ENCODE data around the gene BRCA2.

The BRCA2 gene

GRCh38 chr13:32315238-32316027 lies at the start of gene BRCA2, which contains the start of gene ZAR1L:
Gene BRCA2 (plus strand): TSS chr13:32315508. CDS start chr13:32316461, 953 bp downstream.
Gene ZAR1L (minus strand): TSS chr13:32315363. CDS start chr13:32311925, 3,438 bp downstream.
- peak; percentile 18 to 93 (median 74) for DNase-seq

DNA sequence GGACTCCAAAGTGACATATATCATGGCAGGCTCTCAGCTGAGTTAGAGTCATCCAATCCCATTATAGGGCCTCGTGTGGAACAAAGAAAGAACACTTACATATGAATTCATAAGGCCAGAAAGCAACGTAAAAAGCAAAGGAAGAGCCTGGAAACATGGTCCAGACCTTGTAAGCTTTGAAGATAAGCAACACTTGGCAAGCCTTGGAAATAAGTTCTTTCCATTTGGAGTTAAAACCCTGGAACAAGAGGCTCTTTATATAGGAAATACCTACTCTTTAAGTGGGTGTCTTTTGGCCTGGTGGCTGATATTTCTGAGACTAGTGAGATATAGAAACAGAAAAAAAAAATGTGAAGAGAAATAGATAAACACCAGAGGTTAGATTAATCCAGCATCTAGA lies 49.6 kb upstream of the BRCA2 start:
- no peak for DNase-seq

- no peak for DNase-seq
Observed at GRCh38 chr13:32266130-32266529, 49.2 kb upstream of the BRCA2 start.

DNA sequence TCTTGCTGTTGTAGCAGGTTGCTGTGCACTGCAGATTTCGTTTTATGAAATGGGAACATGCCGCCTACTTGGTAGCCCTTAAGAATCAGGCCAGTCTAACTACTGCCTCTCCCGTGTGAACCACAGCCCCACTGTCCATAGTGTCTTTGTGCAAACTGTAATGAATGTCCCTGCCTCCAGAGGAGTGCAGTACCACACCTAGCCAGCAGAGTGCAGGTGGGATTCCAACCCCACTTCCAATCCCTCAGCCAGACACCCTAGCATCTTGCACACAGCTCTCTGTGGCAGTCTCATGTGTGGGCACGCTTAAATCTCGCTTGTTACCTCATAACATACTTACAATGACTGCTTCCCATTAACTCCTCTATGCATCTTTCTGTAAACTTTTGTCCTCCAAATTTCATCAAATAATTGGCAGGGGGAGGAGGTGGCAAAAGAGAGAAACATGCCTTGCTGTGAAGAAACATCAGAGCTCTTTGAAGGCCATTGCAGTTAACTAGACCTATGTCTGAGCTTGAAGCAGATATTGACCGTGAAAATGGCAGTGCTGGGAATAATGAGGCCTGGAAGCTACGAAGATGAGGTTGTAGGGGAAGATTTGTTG lies 47.4 kb upstream of the BRCA2 start:
- DNase-seq: no peak

DNA sequence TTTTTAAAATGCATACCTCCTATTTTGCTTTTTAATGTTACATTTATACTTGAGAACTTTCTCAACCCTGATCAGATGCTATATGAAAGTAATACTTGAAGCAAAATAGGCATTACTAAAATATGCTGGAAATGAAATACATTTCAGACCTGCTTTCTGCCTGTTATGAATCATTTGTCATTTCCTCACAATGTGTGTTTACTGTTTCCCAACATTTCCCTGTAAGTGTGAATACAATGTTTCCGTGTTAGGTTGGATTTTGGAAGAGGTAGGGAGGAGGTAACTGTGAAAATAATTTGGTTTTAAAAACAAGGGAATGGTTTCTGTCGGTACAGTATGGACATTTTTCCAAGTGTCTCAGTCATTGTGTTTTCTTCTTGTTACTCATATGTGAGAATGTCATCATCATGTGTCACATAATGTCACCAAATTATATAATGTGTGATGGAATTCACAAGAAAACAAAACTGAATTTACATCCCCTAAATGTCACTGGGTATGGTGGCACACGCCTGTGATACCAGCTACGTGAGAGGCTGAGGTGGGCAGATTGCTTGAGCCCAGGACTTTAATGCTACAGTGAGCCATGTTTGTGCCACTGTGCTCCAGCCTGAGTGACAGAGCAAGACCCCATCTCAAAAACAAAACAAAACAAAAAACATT lies 43.2 kb upstream of the BRCA2 start:
- DNase-seq: no peak

DNA sequence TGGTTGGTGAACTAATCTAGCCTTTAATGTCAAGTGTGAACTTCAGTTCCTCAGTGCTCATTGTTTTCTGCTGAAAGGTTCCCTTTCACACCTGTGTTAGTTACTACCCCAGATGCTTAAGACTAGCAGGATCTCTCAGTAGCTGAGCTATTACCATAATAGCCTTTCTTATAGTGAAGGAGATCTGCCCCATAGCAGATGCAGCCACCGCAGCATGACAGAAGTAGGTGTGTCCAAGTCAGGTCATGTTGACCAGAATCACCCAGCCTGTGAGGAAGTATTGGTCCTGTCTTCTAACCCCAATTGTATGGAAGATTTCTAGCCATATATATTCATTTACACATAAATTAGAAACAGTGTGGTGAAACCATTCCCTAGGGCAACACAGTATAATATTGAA lies 37.5 kb upstream of the BRCA2 start:
- DNase-seq: no peak

DNA sequence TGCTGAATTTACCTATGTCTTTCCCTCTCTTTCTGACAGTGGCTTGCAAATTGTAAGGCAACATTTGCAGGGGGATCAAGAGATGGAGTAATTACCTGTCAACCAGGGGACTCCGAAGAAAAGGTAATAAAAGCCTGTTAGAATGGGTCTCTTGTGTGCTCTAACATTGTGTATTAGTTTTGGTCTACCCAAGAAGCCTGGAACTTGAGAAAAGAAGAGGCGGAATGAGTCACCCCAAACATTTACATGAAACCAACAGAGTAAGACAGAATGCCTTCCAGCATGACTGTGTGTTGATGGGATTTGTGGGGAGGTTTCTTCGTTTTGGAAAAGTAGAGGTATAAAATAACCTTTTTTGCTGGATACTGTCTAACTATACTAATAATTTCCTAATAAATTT lies 36.9 kb upstream of the BRCA2 start:
- no peak for DNase-seq

GRCh38 chr13:32281096-32281495 lies 34.2 kb upstream of the BRCA2 start:
- no peak for DNase-seq

DNA sequence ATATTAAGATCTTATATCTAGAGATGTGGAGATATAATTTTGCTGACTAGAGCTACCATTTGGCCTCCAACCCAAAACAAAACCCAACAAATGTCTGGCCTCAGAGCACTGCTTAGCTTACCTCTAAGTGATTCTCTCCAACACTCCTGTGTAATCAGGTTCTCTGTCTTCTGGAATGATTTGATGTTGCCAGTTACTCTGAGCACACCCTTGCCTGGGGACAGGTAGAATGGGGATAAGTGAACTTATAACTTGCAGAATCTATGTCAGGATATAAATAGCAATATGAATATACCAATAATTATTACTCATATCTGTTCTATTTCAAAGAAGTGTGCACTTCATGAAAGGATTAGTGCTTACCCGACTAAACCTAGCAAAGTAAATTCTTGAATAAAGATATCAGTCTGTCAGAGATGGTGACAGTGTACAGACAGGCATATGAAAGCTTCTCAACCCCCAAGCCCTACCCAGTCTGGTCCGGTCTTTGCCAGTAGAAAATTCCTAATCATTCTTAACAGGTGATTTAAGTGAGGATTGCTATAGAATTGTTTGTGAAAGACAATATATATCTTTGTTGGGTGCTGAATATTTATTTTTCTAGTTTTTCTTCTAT lies 33.1 kb upstream of the BRCA2 start:
- DNase-seq: no peak

DNA sequence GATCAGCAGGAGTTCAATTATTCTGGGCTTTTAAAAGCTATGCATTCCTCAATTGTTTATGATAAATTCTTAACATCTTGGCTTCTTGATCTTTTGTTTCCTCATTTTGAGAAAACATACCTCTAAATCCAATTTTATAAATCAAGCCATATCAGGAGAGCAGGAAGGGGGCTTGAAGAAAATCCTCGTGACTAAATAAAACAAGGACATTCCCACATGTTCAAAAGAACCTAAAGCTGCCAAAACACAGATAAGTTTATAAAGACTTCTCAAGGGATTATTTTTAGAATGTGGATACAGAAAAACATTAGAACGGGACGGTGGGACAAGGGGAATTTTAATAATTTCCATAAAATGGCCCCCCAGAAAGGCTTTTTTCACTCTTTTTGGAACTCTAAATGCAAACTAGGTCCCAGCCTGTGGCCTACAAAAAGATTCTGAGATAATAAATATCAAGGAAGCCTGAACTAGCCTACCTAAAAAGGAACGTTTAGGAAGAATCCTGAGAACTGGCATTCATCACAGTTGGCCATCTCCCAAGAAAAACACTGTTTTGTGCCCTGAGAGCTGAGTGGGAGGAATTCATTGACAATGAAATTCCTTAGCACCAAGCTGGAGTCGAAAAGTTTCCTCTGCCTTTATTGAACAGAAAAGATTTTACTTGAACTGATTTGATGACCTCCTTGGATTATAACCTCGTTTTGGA lies 30.2 kb upstream of the BRCA2 start:
- DNase-seq: peak in 2 of 56 donors; percentile 7 to 15

- DNase-seq: no peak
Observed at GRCh38 chr13:32285633-32285965, 29.7 kb upstream of the BRCA2 start.

GRCh38 chr13:32297206-32297605 lies 18.1 kb upstream of the BRCA2 start:
- DNase-seq: no peak

DNA sequence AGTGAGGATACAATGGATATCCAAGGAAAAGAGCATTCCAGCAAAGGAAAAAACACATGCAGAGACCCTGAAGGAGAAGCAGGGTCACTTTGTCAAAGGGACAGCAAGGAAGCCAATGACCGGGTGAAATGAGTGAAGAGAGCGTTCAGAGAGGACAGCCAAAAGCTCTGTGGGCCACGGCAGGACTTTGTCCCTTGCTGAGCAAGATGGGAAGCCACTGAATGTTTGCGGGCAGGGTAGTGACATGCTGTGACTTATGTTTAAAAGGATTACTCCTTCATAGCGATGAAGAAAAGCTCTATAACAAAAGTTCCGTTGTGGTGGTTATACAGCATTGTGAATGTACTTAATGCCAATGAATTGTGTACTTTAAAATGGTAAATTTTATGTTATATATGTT lies 16.6 kb upstream of the BRCA2 start:
- no peak for DNase-seq

DNA sequence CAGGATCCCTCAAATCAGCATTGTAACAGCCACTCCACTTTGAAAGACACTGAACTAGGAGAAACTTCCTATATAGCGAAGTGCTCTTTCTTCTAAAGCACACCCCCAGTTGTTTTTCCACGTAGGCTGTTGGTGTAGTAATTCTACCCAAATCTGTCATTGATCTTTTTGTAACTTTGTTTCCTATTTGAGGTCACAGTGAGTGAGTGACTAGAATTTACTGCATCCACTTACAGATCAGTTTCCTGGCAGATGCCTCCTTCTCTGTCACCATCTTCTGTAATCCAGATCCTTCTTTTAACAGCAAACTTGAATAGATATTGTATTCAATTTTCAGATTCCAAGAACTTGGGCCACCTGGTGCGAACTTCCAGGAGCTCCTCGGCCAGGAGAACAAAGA lies 15.4 kb upstream of the BRCA2 start:
- no peak for DNase-seq

DNA sequence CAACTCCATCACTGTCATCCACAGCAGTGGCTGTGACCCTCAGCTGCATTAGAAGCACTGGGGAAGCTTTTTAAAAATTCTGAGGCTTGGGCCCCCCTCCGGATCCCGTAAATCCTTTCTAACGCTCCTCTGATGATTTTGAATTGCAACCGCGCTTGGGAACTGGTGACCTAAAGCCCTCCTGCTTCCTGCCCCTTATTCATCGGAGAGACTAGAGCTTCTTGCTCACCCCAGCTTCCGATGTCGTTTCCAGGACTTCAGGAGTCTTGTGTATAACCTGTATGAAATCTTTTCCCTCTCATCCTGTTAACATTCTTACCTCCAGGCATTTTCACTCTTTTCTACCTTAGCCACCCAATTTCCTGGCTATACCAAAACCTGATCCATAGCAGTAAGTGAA lies 14.9 kb upstream of the BRCA2 start:
- no peak for DNase-seq

DNA sequence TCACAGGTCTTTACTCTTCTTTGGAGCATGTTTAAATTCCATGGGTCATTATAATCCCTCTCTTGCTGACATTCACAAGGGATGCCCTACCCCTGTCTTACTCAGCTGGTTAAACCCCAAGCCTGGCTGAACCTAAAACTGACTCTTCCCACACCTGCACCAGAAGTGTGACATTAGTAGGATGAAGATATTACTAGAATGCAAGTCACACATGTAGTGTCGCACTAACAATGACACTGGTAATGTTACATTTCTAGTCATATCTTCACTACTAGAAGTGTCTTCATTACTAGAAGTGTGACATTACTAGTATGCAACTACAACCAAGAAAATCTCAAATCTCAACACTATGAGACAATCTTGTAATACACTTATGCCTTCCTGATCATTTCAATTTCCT lies 14.4 kb upstream of the BRCA2 start:
- no peak for DNase-seq

DNA sequence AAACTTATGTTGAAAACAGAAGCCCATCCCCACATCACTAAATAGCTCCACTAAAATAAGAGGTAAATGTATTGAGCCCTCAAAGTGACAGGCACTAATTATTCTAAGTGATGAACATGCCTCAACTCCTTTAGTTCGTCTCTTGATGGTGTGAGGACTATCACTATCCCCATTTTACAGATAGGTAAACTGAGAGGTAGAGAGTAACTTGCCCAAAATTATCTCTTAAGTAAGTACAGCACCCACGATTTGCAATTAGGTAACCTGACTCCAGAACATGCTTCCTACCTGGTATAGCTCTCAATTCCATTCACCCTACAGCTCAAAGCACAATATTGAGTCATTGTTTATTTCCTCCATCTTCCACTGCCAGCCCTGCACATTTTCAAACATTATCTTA lies 12.8 kb upstream of the BRCA2 start:
- DNase-seq: no peak

- DNase-seq: no peak
Observed at GRCh38 chr13:32305646-32306045, 9.7 kb upstream of the BRCA2 start.

- DNase-seq: no peak
Observed at GRCh38 chr13:32309312-32310133, 5.8 kb upstream of the BRCA2 start.

DNA sequence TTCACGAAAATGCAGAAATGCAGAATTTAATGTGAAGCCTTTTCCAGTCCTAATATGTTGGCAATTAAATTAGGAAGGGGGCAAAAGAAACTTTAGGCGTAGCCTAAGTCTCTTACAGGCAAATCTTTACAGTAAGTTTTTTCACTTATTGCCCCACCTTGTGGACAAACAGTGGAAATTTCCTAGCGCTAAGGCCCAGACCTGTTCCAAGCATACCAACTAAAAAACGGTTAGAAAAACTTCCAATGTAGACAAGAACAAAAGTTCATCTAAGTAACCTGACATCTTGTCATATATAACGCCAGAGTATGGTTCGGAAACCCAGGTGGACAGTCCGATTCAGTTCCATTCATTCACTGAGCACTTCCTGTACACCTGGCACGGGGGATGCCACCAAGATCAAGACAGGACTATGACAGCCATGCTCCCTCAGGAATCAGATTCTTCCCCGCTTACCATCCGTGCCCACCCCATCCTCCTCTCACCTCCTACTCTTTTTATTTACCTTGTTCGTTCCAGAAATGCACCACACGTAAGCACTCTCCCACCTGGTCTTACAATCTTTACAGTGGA lies 5.1 kb upstream of the BRCA2 start:
- peak in 1 of 56 donors; percentile 4 for DNase-seq

Measured in nucleus accumbens (tissue), 56 donors.